ENCODE results near the gene CD37.
"Not testable (repeated sequence)": the region's sequence is repeated elsewhere in the genome, so short reads cannot be mapped to it uniquely, and the experiment has no call there.

The CD37 gene, protein sequence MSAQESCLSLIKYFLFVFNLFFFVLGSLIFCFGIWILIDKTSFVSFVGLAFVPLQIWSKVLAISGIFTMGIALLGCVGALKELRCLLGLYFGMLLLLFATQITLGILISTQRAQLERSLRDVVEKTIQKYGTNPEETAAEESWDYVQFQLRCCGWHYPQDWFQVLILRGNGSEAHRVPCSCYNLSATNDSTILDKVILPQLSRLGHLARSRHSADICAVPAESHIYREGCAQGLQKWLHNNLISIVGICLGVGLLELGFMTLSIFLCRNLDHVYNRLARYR

DNA sequence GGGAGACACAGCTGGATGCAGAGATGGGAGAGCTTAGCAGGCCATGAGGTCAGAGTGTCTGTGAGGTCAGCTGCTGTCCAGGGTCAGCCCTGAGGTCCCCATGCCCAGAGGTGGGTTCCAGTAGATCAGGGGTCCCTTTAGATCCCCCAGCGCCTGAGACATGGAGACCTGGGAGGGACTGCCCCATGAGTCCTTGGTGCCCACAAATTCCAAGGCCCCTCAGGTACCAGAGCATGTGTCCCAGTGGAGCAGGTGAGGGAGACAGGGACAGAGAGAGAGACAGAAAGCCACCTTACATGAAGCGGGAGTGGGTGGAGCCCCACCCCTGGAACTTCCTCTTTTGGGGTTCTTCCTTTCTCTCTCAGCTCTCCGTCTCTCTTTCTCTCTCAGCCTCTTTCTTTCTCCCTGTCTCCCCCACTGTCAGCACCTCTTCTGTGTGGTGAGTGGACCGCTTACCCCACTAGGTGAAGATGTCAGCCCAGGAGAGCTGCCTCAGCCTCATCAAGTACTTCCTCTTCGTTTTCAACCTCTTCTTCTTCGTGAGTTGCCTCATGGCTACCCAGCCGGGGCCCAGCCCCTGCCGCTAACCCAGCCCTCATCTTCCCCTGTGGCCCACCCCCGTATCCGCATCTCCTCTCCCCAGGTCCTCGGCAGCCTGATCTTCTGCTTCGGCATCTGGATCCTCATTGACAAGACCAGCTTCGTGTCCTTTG is at the start of gene CD37:
TSS of gene CD37 (plus strand) at position 336 of the 713 bp plus-strand sequence. CDS start at position 471, 135 bp downstream.
- peak in 2 of 4 experiments; percentile 26 to 27 for DNase-seq

DNA sequence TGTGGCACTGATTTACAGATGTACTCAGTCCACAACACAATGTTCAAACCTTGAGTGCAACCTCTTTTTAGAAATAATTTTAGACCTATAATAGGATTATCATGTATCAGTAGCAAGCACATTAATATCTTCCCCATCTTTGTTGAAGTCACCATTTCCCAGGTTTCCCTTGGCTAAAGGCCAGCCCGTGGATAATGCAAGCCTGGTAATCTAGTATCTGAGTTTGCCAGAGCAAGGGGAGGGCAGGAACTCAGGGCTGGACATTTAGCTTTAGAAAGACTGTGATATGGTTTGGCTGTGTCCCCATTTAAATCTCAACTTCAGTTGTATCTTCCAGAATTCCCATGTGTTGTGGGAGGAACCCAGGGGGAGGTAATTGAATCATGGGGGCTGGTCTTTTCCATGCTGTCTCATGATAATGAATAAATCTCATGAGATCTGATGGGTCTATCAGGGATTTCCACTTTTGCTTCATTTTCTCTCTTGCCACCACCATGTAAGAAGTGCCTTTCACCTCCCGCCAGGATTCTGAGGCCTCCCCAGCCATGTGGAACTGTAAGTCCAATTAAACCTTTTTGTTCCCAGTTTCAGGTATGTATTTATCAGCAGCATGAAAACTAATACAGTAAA is 48.0 kb upstream of the CD37 start:
- DNase-seq, result no peak

DNA sequence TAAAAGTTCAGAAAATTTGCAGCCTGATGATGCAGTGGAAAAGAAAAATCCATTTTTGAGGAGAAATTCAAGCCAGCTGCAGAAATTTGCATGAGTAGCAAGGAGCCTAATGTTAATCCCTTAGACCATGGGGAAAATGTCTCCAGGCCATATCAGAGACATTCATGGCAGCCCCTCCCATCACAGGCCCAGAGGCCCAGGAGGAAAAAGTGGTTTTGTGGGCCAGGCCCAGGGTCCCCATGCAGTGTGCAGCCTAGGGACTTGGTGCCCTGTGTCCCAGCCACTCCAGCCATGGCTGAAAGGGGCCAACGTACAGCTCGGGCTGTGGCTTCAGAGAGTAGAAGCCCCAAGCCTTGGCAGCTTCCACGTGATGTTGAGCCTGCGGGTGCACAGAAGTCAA is 47.0 kb upstream of the CD37 start:
- DNase-seq, result not testable (repeated sequence)

DNA sequence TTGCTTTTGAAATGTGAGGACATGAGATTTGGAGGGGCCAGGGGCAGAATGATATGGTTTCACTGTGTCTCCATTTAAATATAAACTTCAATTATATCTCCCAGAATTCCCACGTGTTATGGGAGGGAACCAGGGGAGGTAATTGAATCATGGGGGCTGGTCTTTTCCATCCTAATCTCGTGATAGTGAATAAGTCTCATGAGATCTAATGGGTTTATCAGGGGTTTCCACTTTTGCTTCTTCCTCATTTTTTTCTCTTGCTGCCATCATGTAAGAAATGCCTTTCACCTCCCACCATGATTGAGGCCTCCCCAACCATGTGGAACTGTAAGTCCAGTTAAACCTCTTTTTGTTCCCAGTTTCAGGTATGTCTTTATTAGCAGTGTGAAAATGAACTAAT is 45.9 kb upstream of the CD37 start:
- DNase-seq, result not testable (repeated sequence)

DNA sequence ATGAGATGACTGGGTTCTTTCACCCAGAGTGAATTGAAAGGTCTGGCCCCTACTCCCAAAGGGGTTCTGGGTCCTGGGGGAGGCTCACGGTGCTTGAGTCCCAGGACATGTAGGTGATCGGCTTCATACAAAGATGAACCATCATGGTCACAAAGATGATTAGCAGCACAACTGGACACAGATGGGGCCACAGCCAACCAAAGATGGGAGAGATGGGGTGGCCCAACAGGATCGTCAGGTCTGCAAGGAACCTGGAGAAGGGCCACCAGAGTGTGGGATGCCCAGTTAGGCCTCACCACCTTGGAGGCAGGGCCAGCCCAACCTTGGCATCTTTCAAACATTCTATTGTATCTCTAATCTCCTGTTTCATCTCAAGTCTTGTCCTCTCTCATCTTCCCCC is 44.7 kb upstream of the CD37 start:
- no peak for DNase-seq

DNA sequence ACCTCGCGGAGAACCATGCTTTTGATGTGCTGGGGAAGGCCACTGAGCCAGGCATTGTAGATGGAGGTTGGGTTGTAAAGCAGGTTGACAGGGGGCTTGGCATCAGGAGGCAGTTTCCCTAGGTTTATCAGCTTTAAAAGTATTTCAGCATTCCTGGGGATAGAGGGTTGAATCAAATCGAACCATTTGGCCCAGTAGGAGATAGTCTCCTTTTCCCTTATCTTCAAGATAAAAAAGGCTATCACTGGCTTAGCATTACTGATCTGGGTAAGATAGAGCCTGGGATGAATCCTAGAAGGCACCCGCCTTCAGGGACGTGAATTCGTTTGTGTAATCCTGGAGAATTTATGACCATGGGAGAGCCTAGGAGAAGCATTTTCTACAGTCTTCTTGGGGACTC is 40.8 kb upstream of the CD37 start:
- DNase-seq, result no peak

DNA sequence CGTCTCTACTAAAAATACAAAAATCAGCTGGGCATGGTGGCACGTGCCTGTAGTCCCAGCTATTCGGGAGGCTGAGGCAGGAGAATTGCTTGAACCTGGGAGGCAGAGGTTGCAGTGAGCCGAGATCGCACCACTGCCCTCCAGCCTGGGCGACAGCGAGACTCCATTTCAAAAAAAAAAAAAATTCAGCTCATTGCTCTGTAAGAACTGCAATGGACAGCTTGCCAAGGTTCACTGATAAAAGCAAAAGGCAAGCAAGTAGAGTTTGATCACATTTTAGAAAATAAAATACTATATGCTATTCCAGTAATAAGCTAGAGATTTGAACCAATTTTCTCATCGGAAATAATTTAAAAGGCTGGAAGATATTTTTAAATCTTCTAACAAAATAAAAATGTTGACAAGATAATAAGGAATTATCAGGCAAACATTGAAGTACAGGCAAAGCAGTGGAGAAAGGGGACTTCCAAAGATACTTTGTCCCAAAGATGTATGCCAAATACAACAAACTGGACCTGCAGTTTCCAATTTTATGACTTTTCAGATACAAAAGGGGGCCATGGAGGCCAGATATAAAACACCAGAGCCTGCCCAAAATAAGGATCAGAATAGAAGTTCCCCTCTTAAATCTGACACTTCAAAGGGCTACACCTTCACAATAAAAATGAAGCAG is 39.9 kb upstream of the CD37 start:
- DNase-seq, result no peak

DNA sequence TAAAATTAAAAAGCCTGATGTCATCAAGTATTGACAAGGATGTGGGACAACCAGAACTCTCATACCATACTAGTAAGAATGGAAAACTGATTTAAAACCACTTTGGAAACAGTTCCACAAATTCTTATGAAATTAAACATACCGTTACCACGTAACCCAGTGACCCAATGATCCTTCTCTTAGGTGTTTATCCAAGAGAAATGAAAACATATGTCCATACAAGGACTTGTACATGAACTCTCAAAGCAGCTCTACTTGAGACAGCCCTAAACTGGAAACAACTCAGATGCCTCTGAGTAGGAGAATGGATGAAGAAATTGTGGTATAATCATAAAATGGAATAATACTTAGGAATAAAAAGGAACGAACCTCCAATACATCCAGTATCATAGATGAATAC is 37.8 kb upstream of the CD37 start:
- DNase-seq, result no peak

DNA sequence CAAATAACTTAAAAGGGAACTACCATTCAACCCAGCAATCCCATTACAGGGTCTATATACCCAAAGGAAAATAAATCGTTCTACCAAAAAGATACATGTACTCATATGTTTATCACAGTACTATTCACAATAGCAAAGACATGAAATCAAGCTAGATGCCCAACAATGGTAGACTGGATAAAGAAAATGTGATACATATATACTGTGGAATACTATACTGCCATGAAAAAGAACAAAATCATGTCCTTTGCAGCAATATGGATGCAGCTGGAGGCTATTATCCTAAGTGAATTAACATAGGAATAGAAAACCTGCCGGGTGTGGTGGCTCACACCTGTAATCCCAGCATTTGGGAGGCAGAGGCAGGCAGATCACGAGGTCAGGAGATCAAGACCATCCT is 36.6 kb upstream of the CD37 start:
- not testable (repeated sequence) for DNase-seq

DNA sequence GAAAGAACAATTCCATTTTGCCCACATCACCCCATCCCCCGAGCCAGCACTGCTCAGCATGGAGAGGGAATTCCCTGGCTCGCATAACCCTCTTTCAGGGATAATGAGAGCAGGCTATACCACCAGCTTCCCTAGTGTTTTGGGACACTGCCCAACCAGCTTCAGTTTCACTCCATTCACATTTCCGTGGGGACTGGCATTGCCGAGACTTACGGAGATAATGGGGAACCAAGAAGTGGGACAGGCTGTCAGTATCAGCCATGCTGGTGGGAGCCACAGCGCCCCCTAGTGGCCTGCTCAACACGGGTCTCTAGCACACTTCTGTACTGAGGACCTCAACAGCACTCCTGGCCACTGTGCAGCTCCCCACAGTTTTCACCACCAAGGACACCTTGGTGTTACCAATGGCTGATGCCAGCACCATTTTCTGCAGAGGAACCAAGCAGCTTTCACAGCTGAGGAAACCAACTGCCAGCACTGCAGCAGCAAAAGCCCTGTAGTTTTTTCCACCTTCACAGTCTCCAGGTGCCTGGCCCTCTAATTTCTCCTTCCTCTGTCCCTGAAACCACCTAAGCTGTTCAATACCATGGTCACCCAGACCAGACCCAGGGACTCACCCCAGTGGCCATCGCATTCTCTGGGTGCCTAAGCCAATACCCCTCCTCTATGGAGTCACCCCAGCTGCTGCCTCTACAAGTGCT is 33.9 kb upstream of the CD37 start:
- DNase-seq, result peak; percentile 61 to 70 (median 65)

DNA sequence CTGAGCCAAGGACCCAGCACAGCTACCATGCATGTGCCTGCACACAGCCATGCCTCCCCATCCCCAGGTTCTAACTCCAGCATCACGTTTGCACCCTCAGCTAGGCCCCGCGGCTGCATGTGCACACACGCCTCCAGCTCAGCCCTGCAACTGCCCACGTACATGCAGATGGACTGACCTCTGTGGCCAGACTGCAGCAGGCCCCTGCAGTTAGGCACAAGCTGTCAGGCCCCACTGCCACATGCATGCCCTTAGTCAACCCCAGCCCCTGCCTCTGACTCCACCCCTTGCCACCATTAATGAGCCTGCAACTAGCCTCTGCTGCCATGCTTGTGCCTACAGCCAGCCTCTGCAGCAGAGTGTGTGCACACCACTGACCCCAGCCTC is 33.3 kb upstream of the CD37 start:
- no peak for DNase-seq

DNA sequence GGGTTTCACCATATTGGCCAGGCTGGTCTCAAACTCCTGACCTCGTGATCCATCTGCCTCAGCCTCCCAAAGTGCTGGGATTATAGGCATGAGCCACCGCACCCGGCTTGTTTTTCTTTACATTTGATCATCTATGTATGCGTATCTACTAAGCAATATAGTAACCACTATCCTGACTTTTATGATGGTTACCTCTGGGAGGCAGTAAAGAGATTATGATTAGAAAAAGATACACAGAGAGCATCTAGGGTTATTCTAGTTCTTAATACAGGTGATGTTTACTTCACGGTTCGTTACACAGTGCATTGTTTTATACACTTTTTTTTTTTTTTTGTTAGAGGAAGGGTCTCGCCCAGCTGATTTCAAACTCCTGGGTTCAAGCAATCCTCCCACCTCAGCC is 28.5 kb upstream of the CD37 start:
- not testable (repeated sequence) for DNase-seq

DNA sequence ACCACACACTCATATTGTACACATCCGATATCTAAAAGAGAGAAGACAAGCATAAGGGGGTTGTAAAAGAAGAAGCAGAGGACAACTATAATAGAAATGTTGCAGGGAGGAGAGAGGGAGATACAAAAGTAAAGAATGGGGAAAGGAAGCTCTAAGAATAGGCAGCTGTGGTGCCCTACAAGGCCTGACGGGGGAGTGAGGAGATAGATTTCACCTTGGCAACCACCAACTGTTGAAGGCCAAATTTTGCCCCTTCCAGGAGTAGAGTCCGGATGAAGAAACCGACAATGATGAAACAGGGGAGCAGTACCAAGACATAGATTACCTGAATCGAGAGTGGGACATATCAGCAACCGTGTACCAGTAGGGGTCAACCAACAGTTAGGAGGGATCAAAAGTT is 26.1 kb upstream of the CD37 start:
- DNase-seq, result no peak

DNA sequence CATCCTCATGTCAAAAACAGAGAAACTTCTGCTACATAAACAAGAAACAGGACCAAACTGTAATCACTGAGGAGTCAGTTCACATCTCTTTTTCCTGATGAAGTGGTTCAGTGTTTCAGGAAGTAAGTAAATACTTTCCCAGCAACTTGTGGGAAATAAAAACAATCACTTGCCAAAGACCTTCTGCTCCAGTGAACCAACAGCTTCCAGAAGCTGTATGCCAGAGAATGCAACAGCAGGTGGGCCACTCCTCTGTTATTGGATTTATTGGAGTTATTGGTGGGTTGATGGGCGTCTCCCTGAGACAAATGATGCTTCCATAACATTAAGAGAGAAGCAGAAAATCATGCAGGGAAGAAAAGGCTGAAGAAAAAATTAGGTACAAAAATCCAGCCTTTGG is 20.1 kb upstream of the CD37 start:
- no peak for DNase-seq

DNA sequence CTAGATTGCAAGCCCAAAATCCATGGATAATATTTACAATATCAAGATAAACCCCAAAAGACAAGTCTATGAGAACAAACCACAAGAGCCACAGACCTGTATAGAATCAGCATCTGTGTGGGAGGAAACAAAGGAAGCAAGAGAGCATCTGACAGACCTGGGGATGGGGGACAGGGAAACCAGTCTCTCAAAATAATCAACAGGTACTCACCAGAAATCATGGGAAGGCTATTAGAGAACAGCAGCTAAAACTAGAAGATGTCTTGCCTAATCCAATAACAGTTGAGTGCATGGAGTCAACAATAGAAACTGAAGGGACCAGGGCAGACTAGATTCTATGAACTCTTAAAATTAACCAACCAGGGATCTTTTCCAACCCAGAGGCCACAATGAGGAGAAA is 18.9 kb upstream of the CD37 start:
- DNase-seq, result no peak

DNA sequence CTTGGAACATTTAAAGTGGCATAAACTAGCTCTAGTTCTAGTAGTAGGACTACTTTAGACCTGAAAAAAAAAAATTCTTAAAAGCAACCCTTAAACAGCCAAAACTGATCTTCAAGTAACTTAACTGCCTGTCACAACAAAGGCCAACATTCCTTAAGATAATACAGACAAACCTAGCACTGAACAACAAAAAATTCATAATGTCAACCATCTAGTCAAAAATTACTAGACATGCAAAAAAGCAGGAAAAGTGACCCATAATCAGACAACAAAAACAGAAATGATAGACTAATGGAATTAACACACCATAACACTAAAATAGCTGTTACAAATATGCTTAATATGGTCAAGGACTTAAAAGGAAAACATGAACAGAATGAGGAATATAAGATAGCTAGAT is 16.9 kb upstream of the CD37 start:
- DNase-seq, result no peak

DNA sequence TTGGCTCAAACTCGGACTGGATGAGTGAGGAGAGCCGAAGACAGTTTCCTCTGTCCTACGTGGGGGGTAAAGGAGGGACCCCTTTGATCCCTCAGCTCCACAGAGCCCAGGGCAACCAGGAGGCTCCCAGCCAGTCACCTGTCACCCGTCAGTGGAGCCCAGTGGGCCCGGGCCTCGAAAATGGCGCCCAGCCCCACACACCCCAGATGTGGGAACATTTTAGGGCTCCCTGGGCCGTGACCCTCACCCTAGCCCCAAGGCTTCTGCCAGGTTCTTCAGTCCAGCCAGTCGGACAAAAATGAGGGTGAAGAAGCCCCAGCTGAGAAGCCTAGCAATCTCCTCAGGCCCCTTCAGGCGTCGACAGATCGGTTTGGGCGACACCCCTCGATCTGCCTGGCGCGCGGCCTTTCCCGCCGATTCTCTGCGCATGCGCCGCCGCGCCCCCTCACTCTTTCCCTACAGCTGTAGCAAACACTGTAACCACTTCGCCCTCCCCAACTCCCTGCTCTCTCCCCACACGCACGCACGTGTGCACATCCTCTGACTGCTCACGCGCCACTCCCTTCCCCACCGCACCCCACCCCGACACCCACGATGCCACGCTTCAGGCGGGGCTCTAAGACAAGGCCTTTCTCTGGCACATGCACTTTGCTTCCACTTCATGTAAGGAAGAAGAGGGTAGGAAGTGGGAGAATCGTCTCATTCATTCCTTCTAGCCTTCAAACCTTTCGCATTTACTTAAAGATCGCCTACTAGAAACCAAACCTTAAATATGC is 10.2 kb upstream of the CD37 start, which contains the start of gene SLC6A16:
TSS of gene SLC6A16 (minus strand) at position 391 of the 776 bp plus-strand sequence. CDS start 13,844 bp downstream, outside the sequence.
- DNase-seq, result no peak

DNA sequence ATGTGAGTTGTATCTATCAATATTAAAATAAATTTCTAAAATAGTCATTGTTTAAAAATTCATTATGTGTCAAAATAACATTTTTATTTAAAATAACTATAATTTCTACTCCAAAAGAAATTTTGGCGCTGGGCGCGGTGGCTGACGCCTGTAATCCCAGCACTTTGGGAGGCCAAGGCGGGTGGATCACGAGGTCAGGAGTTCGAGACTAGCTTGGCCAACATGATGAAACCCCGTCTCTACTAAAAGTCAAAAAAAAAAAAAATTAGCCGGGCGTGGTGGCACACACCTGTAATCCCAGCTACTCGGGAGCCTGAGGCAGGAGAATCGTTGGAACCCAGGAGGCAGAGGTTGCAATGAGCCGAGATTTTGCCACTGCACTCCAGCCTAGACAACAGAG is 9.4 kb upstream of the CD37 start:
- DNase-seq, result not testable (repeated sequence)

DNA sequence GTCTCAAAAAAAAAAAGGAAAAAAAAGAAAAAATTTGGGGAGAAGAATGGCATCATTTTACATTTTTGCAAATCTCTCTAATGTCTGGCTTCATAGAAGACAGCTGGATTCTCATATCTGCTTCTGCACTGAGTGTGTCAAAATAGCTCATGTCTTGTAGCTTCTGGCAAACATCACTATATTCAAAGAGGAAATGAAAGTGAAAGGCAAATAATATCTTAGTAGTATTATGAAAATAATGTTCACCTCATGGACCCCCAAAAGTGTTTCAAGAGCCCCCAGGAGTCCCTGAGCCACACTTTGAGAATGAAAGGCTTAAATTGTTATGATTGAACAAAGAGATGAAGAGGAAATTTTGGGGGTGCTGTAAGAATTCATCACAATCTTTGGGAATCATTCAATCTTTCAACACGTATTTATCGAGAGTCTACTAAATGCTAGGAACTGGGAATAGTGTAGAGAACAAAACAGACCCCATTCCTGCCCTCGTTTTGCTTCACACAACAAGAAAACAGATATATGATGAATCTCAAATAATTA is 9.0 kb upstream of the CD37 start:
- no peak for DNase-seq

DNA sequence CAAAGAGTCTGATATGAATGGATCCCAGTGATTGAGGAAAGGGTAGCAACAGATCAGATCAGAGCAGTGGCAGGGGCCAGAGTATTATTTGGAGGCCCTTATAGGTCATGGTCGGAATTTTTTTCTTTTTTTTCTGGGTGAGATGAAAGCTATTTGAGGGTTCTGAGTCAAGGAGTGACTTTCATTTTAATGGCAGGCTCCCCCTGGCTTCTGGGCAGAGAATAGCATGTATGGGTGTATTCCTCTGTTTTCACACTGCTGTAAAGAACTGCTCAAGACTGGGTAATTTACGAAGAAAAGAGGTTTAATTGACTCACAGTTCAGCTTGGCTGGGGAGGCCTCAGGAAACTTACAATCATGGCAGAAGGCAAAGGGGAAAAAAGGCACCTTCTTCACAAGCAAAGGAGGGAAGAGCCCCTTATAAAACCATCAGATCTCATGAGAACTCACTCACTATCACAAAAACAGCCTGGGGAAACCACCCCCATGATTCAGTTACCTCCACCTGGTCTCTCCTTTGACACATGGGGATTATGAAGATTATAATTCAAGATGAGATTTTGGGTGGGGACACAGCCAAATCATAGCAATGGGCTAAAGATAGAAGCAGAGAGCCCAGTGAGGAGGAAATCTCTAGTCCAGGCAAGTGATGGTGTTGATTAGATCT is 7.2 kb upstream of the CD37 start:
- DNase-seq, result no peak

DNA sequence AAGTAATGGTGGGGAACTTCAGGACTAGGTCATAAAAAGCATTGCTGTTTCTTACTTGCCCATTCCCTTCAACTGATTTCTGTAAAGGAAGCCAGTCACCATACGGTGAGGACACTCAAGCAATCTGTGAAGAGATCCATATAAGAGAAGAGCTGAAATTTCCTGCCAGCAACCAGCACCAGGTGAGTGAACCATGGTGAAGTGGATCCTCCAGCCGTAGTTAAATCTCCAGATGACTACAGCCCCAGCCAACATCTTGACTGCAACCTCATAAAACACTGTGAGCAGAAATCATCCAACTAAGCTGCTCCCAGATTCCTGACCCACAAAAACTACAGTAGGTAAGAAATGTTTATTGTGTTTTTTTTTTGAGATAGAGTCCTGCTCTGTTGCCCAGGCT is 6.5 kb upstream of the CD37 start:
- DNase-seq, result no peak

Measured in activated CD4-positive, CD25-positive, alpha-beta regulatory T cell (primary cell).